RPMI7951 (cell line): ENCODE measurements around the gene EIF5A. TPM values are rescaled to one million over a fixed set of nuclear protein-coding genes. Genes with fewer than 3 reads are reported as not detected.
"Not testable (repeated sequence)": the region's sequence is repeated elsewhere in the genome, so short reads cannot be mapped to it uniquely, and the experiment has no call there.

Experiments used
- DNase-seq: peaks from one replicate; pipeline ENCODE4 v3.0.0-alpha.2; 2012; ENCODE audit warnings: low read depth
- total RNA-seq: library from RNA; depleted of rRNA; stranded (reverse); fragments of >200 nt; shearing (Covaris generic); gene quantifications from 2 replicates; pipeline ENCODE4 v1.2.3, GENCODE V29; 2014

EIF5A gene
- total RNA-seq, 1 experiment from 2014 or later, result 414 TPM

DNA sequence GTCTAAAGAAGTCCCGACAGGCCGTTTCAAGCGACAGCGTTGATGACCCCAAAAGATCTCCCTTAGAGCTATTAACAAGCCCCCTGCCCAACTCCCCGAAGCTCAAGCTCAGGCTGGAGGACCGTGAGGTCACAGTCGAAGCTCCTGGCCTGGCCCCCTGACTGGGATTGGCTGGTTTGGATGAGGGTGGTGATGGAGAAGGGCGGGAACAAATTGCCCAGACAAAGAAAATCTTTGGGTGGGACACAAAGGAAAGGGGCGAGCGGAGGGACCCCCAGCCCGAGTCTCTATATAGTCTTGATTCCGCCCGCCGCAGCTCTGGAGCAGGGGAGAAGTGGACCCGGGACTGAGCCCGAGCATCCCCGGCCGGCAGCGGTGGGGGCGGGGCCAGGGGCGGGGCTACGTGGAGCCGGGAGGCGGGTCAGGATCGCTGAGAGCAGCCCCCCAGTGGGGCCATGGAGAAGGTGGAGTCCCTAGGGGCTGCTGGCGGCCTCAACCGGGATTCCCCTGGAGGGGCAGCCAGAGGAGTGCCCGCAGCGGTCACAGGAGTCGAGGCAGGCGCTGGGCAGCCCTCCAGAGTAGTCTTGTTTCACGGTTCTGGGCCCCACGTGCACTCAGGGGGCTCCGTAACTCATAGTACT is 22.7 kb downstream of the EIF5A start:
- peak; percentile 77 for DNase-seq

DNA sequence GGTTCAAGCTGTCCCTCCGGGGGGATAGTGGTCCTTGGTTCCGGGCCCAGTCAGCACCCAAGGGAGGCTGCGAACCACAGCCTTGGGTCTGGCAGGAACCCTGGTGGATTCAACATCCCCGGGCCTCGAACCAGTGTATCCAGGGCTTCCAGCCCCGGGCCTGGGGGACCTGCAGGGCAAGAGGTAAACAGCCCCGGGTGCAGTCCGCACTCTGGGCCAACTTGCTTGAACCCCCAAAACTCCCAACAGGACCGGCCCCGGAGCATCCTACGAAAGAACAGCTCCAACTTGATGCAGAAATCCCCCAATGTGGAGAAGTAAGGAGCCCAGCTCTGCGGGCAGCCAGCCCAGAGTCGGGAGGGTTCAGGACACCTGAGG is 23.2 kb downstream of the EIF5A start:
- no peak for DNase-seq

DNA sequence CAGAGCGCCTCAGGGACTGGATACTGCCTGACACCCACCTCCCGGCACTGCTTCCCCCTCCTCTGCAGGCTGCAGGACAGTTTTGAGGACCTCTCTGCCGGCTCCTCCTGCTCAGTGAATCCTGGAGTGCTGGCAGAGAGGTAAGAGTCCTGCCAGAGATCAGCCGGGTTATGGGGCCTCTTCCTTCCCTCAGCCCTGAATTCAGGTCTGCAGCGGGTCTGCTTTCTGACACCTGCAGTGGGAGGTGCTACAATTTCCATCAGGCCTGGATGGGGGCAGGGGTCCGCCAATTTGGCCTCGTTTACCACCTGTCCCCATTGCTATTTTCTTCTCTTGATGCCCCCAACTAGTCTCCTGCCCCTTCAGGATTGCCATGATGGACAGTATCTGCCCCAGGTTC is 24.7 kb downstream of the EIF5A start:
- DNase-seq, result no peak

DNA sequence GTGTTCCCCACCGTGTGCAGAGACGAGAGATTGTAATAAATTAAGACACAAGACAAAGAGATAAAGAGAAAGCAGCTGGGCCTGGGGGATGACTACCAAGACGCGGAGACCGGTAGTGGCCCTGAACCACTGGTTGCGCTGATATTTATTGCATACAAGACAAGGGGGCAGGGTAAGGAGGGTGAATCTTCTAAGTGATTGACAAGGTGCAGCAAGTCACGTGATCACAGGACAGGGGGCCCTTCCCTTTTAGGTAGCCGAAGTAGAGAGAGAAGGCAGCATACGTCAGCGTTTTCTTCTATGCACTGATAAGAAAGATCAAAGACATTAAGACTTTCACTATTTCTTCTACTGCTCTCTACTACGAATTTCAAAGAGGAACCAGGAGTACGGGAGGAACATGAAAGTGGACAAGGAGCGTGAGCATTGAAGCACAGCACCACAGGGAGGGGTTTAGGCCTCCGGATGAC is 25.2 kb downstream of the EIF5A start:
- DNase-seq, result not testable (repeated sequence)

DNA sequence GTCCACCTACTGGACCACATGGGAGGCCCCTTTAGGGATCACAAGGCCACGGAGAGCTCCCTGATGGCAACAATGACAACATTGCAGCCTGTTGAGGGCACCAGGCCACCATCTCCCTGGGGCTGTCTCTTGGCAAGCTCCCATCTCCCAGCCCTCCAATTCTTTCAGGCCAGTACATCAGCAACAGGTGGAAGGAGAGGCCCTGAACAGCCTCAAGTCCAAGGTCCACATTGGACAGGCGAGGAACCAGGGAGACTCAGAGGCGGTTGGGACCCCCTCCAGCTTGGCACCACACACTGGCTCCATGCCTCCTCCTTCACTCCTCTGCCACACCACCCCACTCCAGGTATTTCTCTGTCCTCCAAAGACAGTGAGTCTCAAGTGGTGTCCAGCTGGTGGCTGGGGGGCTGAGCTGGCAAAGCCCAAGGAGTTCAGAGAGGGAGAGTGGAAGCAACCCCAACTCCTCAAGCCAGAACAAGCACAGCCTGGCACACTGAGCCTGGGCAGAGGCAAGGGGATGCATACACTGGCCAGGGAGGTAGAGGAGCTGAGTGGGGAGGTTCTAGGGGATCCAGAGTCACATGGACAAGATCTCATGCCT is 27.6 kb downstream of the EIF5A start:
- DNase-seq, result no peak

DNA sequence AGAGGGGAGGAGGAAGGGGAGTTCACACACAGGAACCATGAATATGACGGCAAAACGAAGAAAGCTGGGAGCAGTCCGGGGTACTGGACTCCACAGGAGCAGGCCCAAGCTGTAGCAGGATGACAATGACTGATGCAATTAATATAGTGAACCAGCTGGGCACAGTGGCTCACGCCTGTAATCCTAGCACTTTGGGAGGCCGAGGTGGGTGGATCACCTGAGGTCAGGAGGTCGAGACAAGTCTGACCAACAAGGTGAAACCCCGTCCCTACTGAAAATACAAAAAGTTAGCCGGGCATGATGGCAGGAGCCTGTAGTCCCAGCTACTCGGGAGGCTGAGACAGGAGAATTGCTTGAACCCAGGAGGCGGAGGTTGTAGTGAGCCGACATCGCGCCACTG is 28.3 kb downstream of the EIF5A start:
- not testable (repeated sequence) for DNase-seq

DNA sequence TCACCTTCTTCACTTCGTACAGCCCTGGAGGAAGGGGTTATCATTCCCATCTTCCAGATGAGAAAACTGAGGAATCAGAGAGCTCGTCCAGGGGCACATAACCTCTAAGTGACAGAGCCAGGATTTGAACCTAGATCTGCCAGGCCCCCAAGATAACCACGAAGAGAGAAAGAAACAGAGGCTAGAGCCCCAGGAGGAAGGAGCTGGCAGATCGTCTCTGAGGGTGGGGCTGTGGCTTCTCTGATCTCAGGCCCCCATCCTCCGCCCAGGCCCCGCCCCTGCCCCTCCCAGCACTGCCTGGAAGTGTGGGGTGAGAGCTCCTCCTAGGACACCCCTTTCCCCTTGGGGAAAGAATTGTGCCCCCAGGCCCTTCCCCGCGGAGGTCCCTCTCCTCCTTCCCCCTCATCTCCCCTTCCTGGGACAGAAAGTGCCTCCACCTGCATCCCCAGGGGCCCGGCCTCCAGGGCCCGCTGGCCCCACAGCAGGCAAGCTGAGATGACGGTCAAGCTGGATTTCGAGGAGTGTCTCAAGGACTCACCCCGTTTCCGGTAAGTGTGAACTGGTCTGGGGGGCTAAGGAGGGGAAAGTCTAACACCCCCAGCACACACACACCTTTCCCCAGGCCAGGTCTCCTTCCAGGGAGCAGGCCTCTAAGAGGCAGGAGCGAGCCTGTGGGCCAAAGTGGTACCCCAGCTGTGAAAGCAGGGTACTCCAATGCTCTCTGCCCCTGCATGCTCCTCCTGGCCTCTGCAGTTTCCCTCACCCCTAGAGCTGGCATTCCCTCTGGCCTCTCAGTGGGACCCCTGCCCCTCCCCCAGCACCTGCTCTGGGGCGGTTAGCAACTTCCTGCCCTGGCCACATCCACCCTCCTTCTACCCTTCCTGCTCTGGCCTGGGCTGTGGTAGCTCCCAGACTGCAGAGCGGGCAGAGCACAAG is 29.1 kb downstream of the EIF5A start, which contains the start of gene ACAP1:
Gene ACAP1, plus strand, starts transcription at position 290 of the 936 bp plus-strand sequence. Its CDS starts 206 bp downstream, at position 496.
- no peak for DNase-seq

DNA sequence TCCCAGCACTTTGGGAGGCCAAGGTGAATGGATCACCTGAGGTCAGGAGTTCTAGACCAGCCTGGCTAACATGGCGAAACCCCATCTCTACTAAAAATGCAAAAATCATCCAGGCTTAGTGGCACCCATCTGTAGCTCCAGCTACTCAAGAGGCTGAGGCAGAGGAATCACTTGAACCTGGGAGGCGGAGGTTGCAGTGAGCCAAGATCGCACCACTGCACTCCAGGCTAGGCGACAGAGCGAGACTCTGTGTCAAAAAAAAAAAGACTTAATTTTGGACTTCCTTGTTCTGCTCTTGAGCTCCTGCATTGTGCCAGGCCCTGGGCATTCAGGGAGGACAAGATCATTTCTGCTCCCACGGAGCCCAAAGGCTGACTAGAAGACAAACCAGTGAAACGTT is 30.2 kb downstream of the EIF5A start:
- not testable (repeated sequence) for DNase-seq

DNA sequence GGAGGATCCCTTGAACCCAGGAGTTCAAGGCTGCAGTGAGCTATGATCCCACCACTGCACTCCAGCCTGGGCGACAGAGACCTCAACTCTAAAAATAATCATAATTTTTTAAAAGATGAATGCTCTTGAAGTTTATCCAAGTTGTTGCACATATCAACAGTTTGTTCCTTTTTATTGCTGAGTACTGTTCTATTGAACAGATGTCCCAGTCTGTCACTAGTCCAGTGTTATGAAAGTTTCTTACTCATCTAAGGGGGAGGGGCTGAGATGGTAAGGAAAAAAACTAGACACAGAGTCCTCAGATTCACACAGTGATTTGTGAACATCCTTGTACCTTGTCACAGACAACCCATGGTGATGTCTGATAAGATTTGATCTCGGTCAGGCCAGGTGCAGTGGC is 32.8 kb downstream of the EIF5A start:
- DNase-seq, result peak; percentile 17

DNA sequence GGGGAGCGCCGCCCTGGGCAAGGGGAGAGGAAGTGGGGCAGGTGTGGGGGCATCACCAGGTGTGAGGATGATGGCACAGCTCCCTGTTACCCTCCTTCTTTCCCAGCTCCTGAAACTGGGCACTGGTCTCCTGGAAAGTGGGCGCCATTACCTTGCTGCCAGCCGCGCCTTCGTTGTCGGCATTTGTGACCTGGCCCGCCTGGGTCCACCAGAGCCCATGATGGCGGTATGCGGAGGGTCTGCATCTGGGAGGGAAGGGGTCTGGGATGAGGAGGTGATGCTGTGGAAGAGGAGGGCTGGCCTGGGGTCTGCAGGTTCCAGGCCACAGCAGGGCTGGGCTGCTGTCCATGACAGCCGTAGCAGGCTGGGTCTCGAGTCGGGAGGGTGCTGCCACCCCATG is 34.4 kb downstream of the EIF5A start:
- no peak for DNase-seq

DNA sequence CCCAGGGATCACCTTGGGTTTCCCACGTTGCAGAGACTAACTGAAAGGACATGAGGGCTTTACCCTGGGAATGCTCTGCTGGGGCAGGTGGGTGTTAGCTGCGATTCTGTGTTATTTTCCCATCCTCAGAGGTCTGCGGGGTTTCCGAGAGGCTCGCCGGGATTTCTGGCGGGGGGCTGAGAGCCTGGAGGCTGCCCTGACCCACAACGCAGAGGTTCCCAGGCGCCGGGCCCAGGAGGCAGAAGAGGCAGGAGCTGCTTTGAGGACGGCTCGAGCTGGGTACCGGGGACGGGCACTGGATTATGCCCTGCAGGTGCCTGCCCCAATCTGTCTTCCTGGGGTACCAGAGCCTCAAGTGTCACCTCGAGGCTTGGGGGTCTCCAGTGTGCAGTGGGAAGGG is 35.8 kb downstream of the EIF5A start:
- DNase-seq, result no peak

DNA sequence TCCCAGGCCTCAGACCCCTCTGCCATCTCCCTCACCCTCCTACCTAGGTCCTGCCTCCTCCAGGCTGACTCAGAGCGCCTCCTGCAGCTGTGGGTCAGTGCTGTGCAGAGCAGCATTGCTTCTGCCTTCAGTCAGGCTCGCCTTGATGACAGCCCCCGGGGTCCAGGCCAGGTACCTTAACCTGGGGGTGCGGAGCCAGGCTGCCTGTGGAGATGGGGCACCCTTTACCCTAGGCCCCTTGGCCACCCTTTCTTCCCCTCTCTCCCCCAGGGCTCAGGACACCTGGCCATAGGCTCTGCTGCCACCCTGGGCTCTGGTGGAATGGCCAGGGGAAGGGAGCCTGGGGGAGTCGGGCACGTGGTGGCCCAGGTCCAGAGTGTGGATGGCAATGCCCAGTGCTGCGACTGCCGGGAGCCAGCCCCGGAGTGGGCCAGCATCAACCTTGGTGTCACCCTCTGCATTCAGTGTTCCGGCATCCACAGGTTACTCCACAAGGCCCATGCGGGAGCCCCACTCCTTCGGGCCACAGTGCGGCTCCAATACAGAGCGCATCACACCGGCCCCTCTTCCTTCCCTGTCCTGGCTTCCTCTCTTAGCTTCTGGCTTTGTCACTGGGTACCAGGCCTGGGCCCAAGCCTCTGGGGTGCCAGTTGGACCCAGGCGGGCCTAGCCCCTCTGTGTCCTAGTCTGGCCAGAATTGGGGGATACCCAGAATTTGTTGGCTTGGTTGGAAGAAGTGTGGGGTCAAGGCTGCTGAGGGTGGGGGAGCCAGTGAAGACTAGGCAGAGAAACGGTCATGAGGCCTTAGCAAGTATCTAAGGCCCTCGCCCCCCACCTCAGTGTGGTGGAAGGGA is 39.6 kb downstream of the EIF5A start:
- no peak for DNase-seq

DNA sequence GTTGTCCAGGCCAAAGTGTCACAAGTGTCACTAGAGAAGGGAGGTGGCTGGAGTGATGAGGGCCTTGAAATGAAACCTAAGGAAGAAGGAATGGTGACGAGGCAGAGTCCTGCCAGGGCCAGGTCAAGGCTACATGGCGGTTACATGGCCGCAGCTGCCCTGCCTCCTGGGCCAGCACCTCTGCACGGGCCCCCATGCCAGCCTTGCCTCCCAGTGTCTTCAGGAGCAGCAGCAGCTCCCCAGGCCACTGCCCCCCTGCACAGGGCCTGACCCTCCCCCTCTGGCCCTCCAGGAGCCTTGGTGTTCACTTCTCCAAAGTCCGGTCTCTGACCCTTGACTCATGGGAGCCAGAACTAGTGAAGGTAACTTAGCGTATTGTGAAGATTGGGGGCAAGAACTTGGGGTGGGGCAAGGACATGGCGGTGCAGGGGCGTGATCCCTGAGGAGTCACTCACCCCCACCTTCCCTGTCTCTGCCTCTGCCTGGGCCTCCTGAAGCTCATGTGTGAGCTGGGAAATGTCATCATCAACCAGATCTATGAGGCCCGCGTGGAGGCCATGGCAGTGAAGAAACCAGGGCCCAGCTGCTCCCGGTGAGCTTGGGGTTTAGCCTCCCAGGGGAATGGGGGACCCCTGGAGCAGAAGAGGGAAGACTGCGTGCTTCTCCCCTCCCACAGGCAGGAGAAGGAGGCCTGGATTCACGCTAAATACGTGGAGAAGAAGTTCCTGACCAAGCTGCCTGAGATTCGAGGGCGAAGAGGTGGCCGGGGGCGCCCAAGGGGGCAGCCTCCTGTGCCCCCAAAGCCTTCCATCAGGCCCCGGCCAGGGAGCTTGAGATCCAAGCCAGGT is 40.4 kb downstream of the EIF5A start:
- DNase-seq, result no peak

DNA sequence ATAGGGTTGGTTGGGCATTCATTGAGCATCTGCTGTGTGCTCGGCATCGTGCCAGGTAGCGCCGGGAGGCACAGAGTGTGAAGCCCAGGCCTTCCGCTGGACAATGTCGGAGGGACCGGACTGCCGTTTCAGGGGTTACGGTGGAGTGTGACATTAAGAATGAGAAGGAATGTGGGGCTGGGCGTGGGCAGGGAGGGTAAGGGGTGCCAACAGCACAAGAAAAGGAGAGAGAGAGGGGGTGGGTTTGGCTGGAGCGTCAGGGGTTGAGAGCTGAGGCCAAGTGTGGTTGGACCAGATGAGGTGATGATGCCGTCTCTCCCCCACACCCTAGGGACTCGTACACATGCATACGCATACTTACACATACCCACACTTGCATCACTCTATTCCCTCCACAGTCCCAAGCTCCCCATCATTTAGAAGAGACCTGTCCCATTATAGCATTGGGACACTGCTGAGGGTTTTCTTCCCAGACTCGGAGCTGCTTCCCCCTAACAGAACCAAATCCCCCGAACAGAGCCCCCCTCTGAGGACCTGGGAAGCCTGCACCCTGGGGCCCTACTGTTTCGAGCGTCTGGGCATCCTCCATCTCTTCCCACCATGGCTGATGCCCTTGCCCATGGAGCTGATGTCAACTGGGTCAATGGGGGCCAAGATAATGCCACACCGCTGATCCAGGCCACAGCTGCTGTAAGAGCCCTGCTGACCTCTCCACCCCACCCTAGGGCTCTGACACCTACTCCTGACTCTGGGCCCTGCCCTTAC is 41.2 kb downstream of the EIF5A start:
- DNase-seq, result no peak

DNA sequence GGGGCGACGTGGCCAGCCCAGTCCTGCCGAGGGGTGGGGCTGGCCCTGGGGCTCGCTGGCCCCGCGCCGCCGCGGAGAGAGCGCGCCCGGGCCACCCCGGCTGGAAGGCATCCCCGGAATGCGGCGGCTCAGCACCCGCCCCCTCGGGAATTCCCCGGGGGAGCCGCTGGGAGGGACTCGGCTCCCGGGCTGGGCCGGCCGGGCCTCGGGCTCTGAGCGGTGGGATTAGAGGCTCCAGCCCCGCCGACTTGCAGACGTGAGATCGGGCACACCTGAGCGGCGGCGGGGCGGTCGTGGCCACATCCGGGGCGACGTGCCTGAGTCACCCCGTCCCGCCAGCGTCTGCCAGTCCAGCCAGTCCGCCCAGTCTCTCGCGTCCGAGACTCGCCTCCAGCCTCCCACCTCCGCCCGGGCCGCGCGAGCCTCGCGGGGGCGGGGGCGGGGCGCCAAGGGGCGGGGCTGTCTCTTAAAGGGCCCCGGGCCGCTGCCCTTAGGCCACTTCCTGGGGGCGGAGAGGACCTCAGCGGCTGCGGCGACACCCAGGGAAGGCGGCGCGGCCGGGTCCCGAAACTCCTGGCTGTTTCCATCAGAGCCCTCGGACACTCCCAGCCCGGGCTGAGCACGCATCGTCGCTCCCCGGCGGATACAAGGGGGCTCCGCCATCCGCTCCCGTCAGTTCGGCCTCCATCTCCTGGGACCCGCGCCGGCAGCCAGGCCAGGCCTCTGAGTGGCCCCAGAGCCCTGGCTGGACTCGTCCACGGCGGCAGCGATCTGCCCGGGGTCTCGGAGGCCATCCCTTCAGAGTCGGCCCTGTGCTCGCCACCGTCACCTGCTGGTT is 44.5 kb downstream of the EIF5A start, which contains the start of gene KCTD11:
Gene KCTD11, plus strand, starts transcription at position 498 of the 838 bp plus-strand sequence.
- peak; percentile 90 for DNase-seq

DNA sequence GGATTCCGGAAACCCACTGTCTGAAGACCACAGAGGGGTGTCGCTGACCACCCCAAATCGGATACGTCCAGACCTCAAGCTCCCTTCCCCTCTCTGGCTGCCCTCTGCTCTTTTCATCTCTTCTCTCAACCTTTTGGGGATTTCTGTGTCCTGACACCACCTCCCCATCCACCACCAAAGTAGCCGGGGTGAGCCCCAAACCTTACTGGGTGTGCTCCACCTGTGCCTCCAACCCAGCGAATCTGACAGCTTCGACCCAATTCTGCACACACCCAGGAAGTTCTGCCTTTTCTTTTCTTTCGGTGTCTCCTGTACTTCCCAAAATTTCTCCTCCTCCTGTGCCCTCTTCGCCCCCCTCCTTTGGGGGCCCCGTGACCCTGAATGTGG is 45.1 kb downstream of the EIF5A start:
- DNase-seq, result no peak

DNA sequence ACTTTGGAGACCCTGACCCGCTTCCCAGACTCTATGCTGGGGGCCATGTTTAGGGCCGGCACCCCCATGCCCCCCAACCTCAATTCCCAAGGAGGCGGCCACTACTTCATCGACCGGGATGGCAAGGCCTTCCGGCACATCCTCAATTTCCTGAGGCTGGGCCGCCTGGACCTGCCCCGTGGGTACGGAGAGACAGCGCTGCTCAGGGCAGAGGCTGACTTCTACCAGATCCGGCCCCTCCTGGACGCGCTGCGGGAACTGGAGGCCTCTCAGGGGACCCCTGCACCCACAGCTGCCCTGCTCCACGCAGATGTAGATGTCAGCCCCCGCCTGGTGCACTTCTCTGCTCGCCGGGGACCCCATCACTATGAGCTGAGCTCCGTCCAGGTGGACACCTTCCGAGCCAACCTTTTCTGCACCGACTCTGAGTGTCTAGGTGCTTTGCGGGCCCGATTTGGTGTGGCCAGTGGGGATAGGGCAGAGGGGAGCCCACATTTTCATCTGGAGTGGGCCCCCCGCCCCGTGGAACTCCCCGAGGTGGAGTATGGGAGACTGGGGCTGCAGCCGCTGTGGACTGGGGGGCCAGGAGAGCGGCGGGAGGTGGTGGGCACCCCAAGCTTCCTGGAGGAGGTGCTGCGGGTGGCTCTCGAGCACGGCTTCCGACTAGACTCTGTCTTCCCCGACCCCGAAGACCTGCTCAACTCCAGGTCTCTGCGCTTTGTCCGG is 45.6 kb downstream of the EIF5A start:
- DNase-seq, result no peak

DNA sequence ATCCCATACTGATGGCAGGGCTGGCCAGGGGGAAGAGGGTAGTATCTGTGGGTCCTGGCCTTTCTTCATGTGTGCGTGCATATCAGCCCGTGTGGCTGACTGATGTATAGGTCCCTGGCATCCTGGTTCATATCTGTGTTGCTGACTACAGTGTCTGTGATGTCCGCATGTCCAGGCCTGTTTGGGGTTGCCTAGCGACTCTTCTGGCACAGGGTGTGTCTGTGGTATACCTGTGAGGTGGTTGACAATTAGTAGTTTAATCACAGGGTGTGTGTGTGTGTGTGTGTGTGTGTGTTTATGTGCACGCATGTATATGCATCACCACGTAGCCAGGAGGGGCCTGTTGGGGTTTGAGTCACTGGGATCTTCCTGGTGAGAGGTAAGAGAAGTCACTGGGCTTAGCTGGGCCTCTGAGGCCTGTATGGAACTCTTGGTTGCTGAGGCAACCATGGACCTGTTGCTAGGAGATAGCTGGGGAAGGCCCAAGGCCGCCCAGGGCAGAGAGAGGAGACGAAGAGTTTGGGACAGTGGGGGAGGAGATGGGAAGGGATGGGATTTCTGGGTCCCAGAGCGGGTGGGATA is 46.9 kb downstream of the EIF5A start:
- DNase-seq, result peak; percentile 23
